Right lobe of liver (tissue), 6 donors: Measurements from ENCODE around the gene MAJIN. TPM values are rescaled to one million over a fixed set of nuclear protein-coding genes. Genes with fewer than 3 reads are reported as not detected.

Source experiments
- ATAC-seq, 4 donors: fragments of 200-7000 bp; cut with Tn5 transposase; one replicate each; pipeline ENCODE4 v1.9.1; 2020; ENCODE audit warnings: mild to moderate bottlenecking in 4 of 4, moderate library complexity in 4 of 4
- DNase-seq, 3 donors: peaks; one replicate each; pipeline ENCODE4 v3.0.0-alpha.2; 2020
- H3K27ac ChIP-seq, 3 donors: fragments of 200-600 bp; one replicate each; pipeline ENCODE4 v1.8.0; 2022
- H3K27me3 ChIP-seq, 2 donors: fragments of 200-600 bp; one replicate each; pipeline ENCODE4 v1.8.0; 2022
- H3K36me3 ChIP-seq, 4 donors: fragments of 200-600 bp; sonication (generic) in 1 of 4; one replicate each; pipeline versions ENCODE4 v1.5.1 to v1.8.0; 2017 to 2022; ENCODE audit warnings: control low read depth in 1 of 4
- H3K4me1 ChIP-seq, 4 donors: fragments of 200-600 bp; sonication (generic) in 1 of 4; one replicate each; pipeline versions ENCODE4 v1.5.1 to v1.8.0; 2017 to 2022; ENCODE audit warnings: control low read depth in 1 of 4
- H3K4me3 ChIP-seq, 3 donors: fragments of 200-600 bp; one replicate each; pipeline ENCODE4 v1.8.0; 2022
- H3K9me3 ChIP-seq, 4 donors: fragments of 200-600 bp; sonication (generic) in 1 of 4; one replicate each; pipeline versions ENCODE4 v1.5.1 to v1.8.0; 2017 to 2022; ENCODE audit warnings: control low read depth in 1 of 4
- CTCF ChIP-seq, 4 donors: fragments of 200-600 bp in 3 of 4; fragments of 450-650 bp in 1 of 4; IDR thresholded peaks; one replicate each; pipeline versions ENCODE4 v1.5.1 to v1.8.0; 2016 to 2022; ENCODE audit warnings: antibody characterized with exemption in 4 of 4, mild to moderate bottlenecking in 2 of 4
- POLR2A ChIP-seq: fragments of 450-650 bp; IDR thresholded peaks from one replicate; pipeline ENCODE4 v1.6.1; 2017; ENCODE audit warnings: antibody characterized with exemption, mild to moderate bottlenecking
- WGBS: methylation state at CpG from one replicate; pipeline ENCODE4 v1.1.6; 2018; ENCODE audit warnings: low coverage, low lambda C conversion rate; ENCODE audit not compliant: insufficient coverage; ENCODE audit errors: missing lambda C conversion rate; 5-methylcytosine and 5-hydroxymethylcytosine counted together
- intact Hi-C, 2 donors: fragments of 100-400 bp; cut with DNase I; formaldehyde crosslinking; loops; one replicate each; pipeline versions ENCODE4 v1.11.2 to v1.14.1; 2022
- total RNA-seq, 6 experiments: library from RNA; depleted of rRNA in 2 of 6; stranded (reverse); fragments of >200 nt in 2 of 6; fragmentation: NEBNext Ultra II Directional in 3 of 6; extraction: Animal tissue kit (Norgen Biotek cat#: 25700) in 3 of 6; gene quantifications; one replicate each; pipeline versions ENCODE4 v1.1.0 to v1.2.4, GENCODE V29; 2016 to 2023
- donor health status: DM: no; HTN: yes; CAD: no.
- donor health status: DM: no; HTN: no; CAD: no.
- donor health status: DM: no; HTN: no; CAD: no.
- donor health status: DM: no; HTN: yes; CAD: no.
- donor health status: DM: no; HTN: yes; CAD: no.

The MAJIN gene
- total RNA-seq, 6 experiments from 2014 or later = 0.33 to 0.86 TPM; not detected in 4

GRCh38 chr11:64960719-64961118, 11.2 kb downstream of the MAJIN start:
- WGBS = 49% methylated on average over 4 of the region's 4 CpGs
- Histone ChIP-seq H3K4me3 (no peak overlapping the region), H3K4me1 (no peaks in the 10 kb centered on the region), H3K9me3 (no peaks in the 10 kb centered on the region), H3K27me3 (no peaks in the 10 kb centered on the region), H3K36me3 (no peaks in the 10 kb centered on the region), H3K27ac (no peak overlapping the region)
- DNase-seq = no peak
- intact Hi-C loops = no loop called here
- no peak for ATAC-seq
- TF ChIP-seq POLR2A (no peak), CTCF (IDR thresholded peaks at IDR 0.05) (no peak)

- no peaks in the 10 kb centered on the region for H3K4me1 ChIP-seq
- no peaks in the 10 kb centered on the region for H3K36me3 ChIP-seq
- no peak for ATAC-seq
- WGBS = 52% methylated on average over 3 of the region's 3 CpGs
- TF ChIP-seq CTCF (IDR thresholded peaks at IDR 0.05) = no peak
- TF ChIP-seq POLR2A = no peak
- no peak overlapping the region for H3K4me3 ChIP-seq
- no peaks in the 10 kb centered on the region for H3K9me3 ChIP-seq
- DNase-seq = no peak
- H3K27me3 ChIP-seq = no peaks in the 10 kb centered on the region
- no peak overlapping the region for H3K27ac ChIP-seq
- intact Hi-C loops = no loop called here
These were observed 12.4 kb downstream of the MAJIN start for GRCh38 chr11:64959498-64959897.

GRCh38 chr11:64954201-64954600, 17.7 kb downstream of the MAJIN start:
- DNase-seq = no peak
- Histone ChIP-seq H3K36me3 (no peaks in the 10 kb centered on the region), H3K27ac (no peak overlapping the region), H3K4me1 (no peaks in the 10 kb centered on the region), H3K9me3 (no peaks in the 10 kb centered on the region), H3K27me3 (no peaks in the 10 kb centered on the region), H3K4me3 (no peak overlapping the region)
- TF ChIP-seq POLR2A (no peak), CTCF (IDR thresholded peaks at IDR 0.05) (no peak)
- intact Hi-C loops = no loop called here
- 47% methylated on average over 5 of the region's 5 CpGs for WGBS
- no peak for ATAC-seq

- TF ChIP-seq POLR2A (no peak), CTCF (IDR thresholded peaks at IDR 0.05) (no peak)
- no peaks in the 10 kb centered on the region for H3K9me3 ChIP-seq
- no peak overlapping the region for H3K27ac ChIP-seq
- no peaks in the 10 kb centered on the region for H3K4me1 ChIP-seq
- intact Hi-C loops = no loop called here
- WGBS = 59% methylated on average over 4 of the region's 4 CpGs
- H3K4me3 ChIP-seq = no peak overlapping the region
- no peaks in the 10 kb centered on the region for H3K36me3 ChIP-seq
- ATAC-seq (no peak), DNase-seq (no peak)
- no peaks in the 10 kb centered on the region for H3K27me3 ChIP-seq
These were observed 20.4 kb downstream of the MAJIN start for GRCh38 chr11:64951529-64951928.

- ATAC-seq = peak; percentile 33 to 67 (median 56)
These were observed 24.6 kb downstream of the MAJIN start for GRCh38 chr11:64947208-64947814.

More at GRCh38 chr11:64947208-64947814, 24.6 kb downstream of the MAJIN start:
- Histone ChIP-seq H3K4me3 (no peak overlapping the region), H3K27ac (no peak overlapping the region), H3K36me3 (no peaks in the 10 kb centered on the region), H3K9me3 (no peaks in the 10 kb centered on the region), H3K27me3 (no peaks in the 10 kb centered on the region), H3K4me1 (no peaks in the 10 kb centered on the region)
- intact Hi-C loops = no loop called here
- no peak for DNase-seq
- no peak for TF ChIP-seq CTCF (IDR thresholded peaks at IDR 0.05)
- no peak for TF ChIP-seq POLR2A
- WGBS = 58% methylated on average over 5 of the region's 5 CpGs
